Upper lobe of right lung (tissue), 1 donor: ENCODE data around the gene MEGF11. TPM values are rescaled to one million over a fixed set of nuclear protein-coding genes. Genes with fewer than 3 reads are reported as not detected.

Experiments used
- ATAC-seq: fragments of 200-7000 bp; cut with Tn5 transposase; one replicate; pipeline ENCODE4 v1.9.1; 2020; ENCODE audit warnings: mild to moderate bottlenecking, moderate library complexity
- DNase-seq: peaks from one replicate; pipeline ENCODE4 v3.0.0-alpha.2; 2020
- H3K27ac ChIP-seq: fragments of 200-600 bp; one replicate; pipeline ENCODE4 v1.8.0; 2022
- H3K27me3 ChIP-seq: fragments of 200-600 bp; one replicate; pipeline ENCODE4 v1.8.0; 2022; ENCODE audit warnings: mild to moderate bottlenecking
- H3K36me3 ChIP-seq: fragments of 200-600 bp; one replicate; pipeline ENCODE4 v1.8.0; 2022
- H3K4me1 ChIP-seq: fragments of 200-600 bp; one replicate; pipeline ENCODE4 v1.8.0; 2022
- H3K4me3 ChIP-seq: fragments of 200-600 bp; one replicate; pipeline ENCODE4 v1.8.0; 2022; ENCODE audit warnings: mild to moderate bottlenecking
- H3K9me3 ChIP-seq: fragments of 200-600 bp; one replicate; pipeline ENCODE4 v1.8.0; 2022
- intact Hi-C: fragments of 100-400 bp; cut with DNase I; formaldehyde crosslinking; loops from one replicate; pipeline ENCODE4 v1.11.0; 2022
- total RNA-seq: library from RNA; stranded (reverse); fragmentation: NEBNext Ultra II Directional; extraction: Animal tissue kit (Norgen Biotek cat#: 25700); gene quantifications from one replicate; pipeline ENCODE4 v1.2.1, GENCODE V29; 2021
- TF ChIP-seq, protein P1 (sequence below): fragments of 200-600 bp; IDR thresholded peaks from one replicate; pipeline ENCODE4 v1.8.0; 2022; ENCODE audit warnings: antibody characterized with exemption
- donor health status: DM: no; HTN: yes; CAD: no; lungs with severe emphysema.

Gene MEGF11
- total RNA-seq, 1 donor from 2014 or later: 3.0 TPM

- TF ChIP-seq, protein P1, sequence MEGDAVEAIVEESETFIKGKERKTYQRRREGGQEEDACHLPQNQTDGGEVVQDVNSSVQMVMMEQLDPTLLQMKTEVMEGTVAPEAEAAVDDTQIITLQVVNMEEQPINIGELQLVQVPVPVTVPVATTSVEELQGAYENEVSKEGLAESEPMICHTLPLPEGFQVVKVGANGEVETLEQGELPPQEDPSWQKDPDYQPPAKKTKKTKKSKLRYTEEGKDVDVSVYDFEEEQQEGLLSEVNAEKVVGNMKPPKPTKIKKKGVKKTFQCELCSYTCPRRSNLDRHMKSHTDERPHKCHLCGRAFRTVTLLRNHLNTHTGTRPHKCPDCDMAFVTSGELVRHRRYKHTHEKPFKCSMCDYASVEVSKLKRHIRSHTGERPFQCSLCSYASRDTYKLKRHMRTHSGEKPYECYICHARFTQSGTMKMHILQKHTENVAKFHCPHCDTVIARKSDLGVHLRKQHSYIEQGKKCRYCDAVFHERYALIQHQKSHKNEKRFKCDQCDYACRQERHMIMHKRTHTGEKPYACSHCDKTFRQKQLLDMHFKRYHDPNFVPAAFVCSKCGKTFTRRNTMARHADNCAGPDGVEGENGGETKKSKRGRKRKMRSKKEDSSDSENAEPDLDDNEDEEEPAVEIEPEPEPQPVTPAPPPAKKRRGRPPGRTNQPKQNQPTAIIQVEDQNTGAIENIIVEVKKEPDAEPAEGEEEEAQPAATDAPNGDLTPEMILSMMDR: no peak
- Histone ChIP-seq H3K4me3 (no peak overlapping the region), H3K4me1 (no peaks in the 10 kb centered on the region), H3K36me3 (no peaks in the 10 kb centered on the region), H3K9me3 (no peaks in the 10 kb centered on the region), H3K27me3 (peaks cover 21% of the 10 kb centered on the region), H3K27ac (no peak overlapping the region)
- ATAC-seq (no peak), DNase-seq (no peak)
- intact Hi-C loops: no loop called here
Observed at GRCh38 chr15:66075947-66076346, 177.6 kb downstream of the MEGF11 start.

GRCh38 chr15:66072616-66073361, 180.8 kb downstream of the MEGF11 start:
- intact Hi-C loops: no loop called here
- Histone ChIP-seq H3K4me3 (no peak overlapping the region), H3K36me3 (no peaks in the 10 kb centered on the region), H3K27ac (no peak overlapping the region), H3K9me3 (no peaks in the 10 kb centered on the region), H3K27me3 (peaks cover 10% of the 10 kb centered on the region), H3K4me1 (no peaks in the 10 kb centered on the region)
- TF ChIP-seq, protein P1: no peak
- DNase-seq (no peak), ATAC-seq (no peak)

DNA sequence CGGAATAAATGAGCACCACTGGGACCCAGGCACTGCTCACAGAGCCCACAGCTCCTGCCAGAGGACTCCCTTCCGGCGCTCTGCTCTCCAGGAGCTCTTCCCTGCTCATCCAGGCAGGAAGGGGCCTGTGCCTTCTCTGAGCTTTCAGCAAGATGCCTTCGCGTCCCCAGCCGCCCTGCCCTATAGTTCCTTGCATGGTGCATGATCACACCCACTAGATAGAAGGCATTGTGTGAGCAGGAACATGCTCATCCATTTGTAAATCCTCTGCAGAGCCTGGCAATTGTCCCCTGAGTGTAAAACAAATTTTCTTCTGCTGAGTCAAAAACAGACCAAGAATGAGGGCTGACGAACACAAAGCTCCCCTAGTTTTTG, 181.6 kb downstream of the MEGF11 start:
- ATAC-seq (no peak), DNase-seq (no peak)
- intact Hi-C loops: no loop called here

GRCh38 chr15:66071160-66071920, 182.2 kb downstream of the MEGF11 start:
- Histone ChIP-seq H3K9me3 (no peaks in the 10 kb centered on the region), H3K27me3 (no peaks in the 10 kb centered on the region), H3K27ac (no peak overlapping the region), H3K4me3 (no peak overlapping the region), H3K36me3 (no peaks in the 10 kb centered on the region), H3K4me1 (no peaks in the 10 kb centered on the region)
- DNase-seq (no peak), ATAC-seq (no peak)
- intact Hi-C loops: no loop called here
- TF ChIP-seq, protein P1: no peak

More for the DNA sequence above, 181.6 kb downstream of the MEGF11 start:
- TF ChIP-seq, protein P1: no peak
- H3K4me1 ChIP-seq: no peaks in the 10 kb centered on the region
- no peaks in the 10 kb centered on the region for H3K9me3 ChIP-seq
- no peak overlapping the region for H3K27ac ChIP-seq
- H3K36me3 ChIP-seq: no peaks in the 10 kb centered on the region
- H3K27me3 ChIP-seq: peaks cover 2% of the 10 kb centered on the region
- H3K4me3 ChIP-seq: no peak overlapping the region

GRCh38 chr15:66070220-66070934, 183.2 kb downstream of the MEGF11 start:
- ATAC-seq: no peak
- no peaks in the 10 kb centered on the region for H3K27me3 ChIP-seq

More at GRCh38 chr15:66070220-66070934, 183.2 kb downstream of the MEGF11 start:
- H3K36me3 ChIP-seq: no peaks in the 10 kb centered on the region
- H3K27ac ChIP-seq: no peak overlapping the region
- no peak overlapping the region for H3K4me3 ChIP-seq
- TF ChIP-seq, protein P1: no peak
- DNase-seq: no peak
- H3K9me3 ChIP-seq: no peaks in the 10 kb centered on the region
- intact Hi-C loops: no loop called here
- no peaks in the 10 kb centered on the region for H3K4me1 ChIP-seq
